ENCODE measurements around the gene ACRV1. TPM values are rescaled to one million over a fixed set of nuclear protein-coding genes. Genes with fewer than 3 reads are reported as not detected.

ACRV1 gene
- total and polyA plus RNA-seq, 2 of the 13 experiments (the other 11 are each of a cell fraction or from before 2014, with no cell fraction given), result not detected

DNA sequence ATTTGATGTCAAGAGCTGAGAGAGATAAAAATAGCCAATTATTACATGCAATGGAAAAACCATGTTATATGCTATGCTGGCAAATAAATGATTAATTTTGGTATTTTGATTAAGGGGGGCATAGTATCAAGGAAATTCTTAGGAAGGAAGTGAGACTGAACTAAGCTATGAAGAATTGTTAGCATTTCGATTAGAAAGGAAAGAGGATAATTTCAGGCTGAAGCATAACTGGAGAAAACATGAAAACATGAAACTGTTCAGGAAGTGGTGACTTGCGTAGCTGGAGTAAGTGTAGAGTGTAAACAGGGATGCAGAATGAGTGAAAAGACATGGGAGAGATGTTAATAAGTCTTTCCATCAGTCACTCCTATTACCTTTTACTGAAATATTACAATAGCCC lies 6.4 kb downstream of the ACRV1 start:
- Histone ChIP-seq H3K27me3 (ENCODE audit: control insufficient read depth in 1 of 2, insufficient read depth in 2 of 2, low read length in 2 of 2) (no peaks in the 10 kb centered on the region), H3K9me3 (ENCODE audit: low read length) (no peaks in the 10 kb centered on the region), H3K9ac (ENCODE audit: insufficient read depth, low read depth, low read length) (no peak overlapping the region), H3K4me3 (replicated peaks in 1 of 3; ENCODE audit: insufficient read depth in 1 of 3, low read depth in 2 of 3, low read length in 3 of 3) (no peak overlapping the region), H2AFZ (ENCODE audit: low read length) (no peak overlapping the region), H3K79me2 (ENCODE audit: insufficient read depth, low read length) (no peaks in the 10 kb centered on the region), H3K4me2 (ENCODE audit: low read depth, low read length) (no peak overlapping the region), H4K20me1 (ENCODE audit: insufficient read depth, low read length) (no peaks in the 10 kb centered on the region), H3K27ac (ENCODE audit: extremely low read length, insufficient read depth, low read length) (no peak overlapping the region), H3K36me3 (replicated peaks in 1 of 2; ENCODE audit: control insufficient read depth in 1 of 2, insufficient read depth in 2 of 2, low read length in 2 of 2) (peaks cover 3 to 18% of the 10 kb centered on the region in 2 experiments; a peak in 4 of 5 replicates), H3K4me1 (ENCODE audit: insufficient read depth, low read length) (no peaks in the 10 kb centered on the region)
- CTCF ChIA-PET (ENCODE audit: low intra/inter-chr PET ratio, low total read pairs), result no interaction called here
- intact Hi-C loops (cut with micrococcal nuclease; ENCODE audit: unreplicated experiment) (no loop called here), in situ Hi-C loops (cut with HindIII; ENCODE audit: extremely low pct_ligation_motif_present, low pct_unique_long_range_greater_than_20kb) (no loop called here)
- no TSS peak for BruUV-seq (replicated peaks)
- ATAC-seq (no peak), FAIRE-seq (no peak), DNase-seq (ENCODE audit: low spot score) (no peak)
- 92% methylated on average over 2 of the region's 2 CpGs for WGBS (ENCODE audit: low lambda C conversion rate)
- POLR2A ChIA-PET, result no interaction called here
- no peak for TF ChIP-seq DMAP1 (CRISPR knock-in tag; IDR thresholded peaks at IDR 0.05)
- TF ChIP-seq BHLHE40 (IDR thresholded peaks at IDR 0.05; ENCODE audit: low read length), result no peak
- TF ChIP-seq TCF12 (IDR thresholded peaks at IDR 0.05), result no peak
- TF ChIP-seq TCF12 (CRISPR knock-in tag; IDR thresholded peaks at IDR 0.05), result no peak
- TF ChIP-seq GPN1 (CRISPR knock-in tag; IDR thresholded peaks at IDR 0.05; ENCODE audit: borderline replicate concordance), result no peak
- TF ChIP-seq, protein P1, sequence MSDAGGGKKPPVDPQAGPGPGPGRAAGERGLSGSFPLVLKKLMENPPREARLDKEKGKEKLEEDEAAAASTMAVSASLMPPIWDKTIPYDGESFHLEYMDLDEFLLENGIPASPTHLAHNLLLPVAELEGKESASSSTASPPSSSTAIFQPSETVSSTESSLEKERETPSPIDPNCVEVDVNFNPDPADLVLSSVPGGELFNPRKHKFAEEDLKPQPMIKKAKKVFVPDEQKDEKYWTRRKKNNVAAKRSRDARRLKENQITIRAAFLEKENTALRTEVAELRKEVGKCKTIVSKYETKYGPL (CRISPR knock-in tag; IDR thresholded peaks at IDR 0.05), result no peak
- TF ChIP-seq, protein P2, sequence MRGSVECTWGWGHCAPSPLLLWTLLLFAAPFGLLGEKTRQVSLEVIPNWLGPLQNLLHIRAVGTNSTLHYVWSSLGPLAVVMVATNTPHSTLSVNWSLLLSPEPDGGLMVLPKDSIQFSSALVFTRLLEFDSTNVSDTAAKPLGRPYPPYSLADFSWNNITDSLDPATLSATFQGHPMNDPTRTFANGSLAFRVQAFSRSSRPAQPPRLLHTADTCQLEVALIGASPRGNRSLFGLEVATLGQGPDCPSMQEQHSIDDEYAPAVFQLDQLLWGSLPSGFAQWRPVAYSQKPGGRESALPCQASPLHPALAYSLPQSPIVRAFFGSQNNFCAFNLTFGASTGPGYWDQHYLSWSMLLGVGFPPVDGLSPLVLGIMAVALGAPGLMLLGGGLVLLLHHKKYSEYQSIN (CRISPR knock-in tag; IDR thresholded peaks at IDR 0.05; ENCODE audit: borderline replicate concordance), result no peak
- TF ChIP-seq, protein P3, sequence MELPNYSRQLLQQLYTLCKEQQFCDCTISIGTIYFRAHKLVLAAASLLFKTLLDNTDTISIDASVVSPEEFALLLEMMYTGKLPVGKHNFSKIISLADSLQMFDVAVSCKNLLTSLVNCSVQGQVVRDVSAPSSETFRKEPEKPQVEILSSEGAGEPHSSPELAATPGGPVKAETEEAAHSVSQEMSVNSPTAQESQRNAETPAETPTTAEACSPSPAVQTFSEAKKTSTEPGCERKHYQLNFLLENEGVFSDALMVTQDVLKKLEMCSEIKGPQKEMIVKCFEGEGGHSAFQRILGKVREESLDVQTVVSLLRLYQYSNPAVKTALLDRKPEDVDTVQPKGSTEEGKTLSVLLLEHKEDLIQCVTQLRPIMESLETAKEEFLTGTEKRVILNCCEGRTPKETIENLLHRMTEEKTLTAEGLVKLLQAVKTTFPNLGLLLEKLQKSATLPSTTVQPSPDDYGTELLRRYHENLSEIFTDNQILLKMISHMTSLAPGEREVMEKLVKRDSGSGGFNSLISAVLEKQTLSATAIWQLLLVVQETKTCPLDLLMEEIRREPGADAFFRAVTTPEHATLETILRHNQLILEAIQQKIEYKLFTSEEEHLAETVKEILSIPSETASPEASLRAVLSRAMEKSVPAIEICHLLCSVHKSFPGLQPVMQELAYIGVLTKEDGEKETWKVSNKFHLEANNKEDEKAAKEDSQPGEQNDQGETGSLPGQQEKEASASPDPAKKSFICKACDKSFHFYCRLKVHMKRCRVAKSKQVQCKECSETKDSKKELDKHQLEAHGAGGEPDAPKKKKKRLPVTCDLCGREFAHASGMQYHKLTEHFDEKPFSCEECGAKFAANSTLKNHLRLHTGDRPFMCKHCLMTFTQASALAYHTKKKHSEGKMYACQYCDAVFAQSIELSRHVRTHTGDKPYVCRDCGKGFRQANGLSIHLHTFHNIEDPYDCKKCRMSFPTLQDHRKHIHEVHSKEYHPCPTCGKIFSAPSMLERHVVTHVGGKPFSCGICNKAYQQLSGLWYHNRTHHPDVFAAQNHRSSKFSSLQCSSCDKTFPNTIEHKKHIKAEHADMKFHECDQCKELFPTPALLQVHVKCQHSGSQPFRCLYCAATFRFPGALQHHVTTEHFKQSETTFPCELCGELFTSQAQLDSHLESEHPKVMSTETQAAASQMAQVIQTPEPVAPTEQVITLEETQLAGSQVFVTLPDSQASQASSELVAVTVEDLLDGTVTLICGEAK (IDR thresholded peaks at IDR 0.05), result no peak
- TF ChIP-seq, protein P3 (CRISPR knock-in tag; IDR thresholded peaks at IDR 0.05), result no peak
- TF ChIP-seq ZNF274 (CRISPR knock-in tag; IDR thresholded peaks at IDR 0.05), result no peak
- TF ChIP-seq, protein P4, sequence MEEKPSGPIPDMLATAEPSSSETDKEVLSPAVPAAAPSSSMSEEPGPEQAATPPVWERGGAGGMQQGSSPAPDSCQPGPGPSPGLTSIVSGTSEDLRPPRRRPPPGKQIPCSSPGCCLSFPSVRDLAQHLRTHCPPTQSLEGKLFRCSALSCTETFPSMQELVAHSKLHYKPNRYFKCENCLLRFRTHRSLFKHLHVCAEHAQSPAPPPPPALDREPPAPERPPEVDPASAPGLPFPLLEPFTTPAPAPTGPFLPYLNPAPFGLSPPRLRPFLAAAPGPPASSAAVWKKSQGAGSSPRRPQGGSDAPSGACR (CRISPR knock-in tag; IDR thresholded peaks at IDR 0.05), result no peak
- TF ChIP-seq, protein P5, sequence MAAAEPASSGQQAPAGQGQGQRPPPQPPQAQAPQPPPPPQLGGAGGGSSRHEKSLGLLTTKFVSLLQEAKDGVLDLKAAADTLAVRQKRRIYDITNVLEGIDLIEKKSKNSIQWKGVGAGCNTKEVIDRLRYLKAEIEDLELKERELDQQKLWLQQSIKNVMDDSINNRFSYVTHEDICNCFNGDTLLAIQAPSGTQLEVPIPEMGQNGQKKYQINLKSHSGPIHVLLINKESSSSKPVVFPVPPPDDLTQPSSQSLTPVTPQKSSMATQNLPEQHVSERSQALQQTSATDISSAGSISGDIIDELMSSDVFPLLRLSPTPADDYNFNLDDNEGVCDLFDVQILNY (CRISPR knock-in tag; conservative IDR thresholded peaks at IDR 0.05), result no peak
- TF ChIP-seq ZNF564 (CRISPR knock-in tag; IDR thresholded peaks at IDR 0.05), result no peak
- TF ChIP-seq SNAI1 (CRISPR knock-in tag; IDR thresholded peaks at IDR 0.05; ENCODE audit: borderline replicate concordance), result no peak

All from HepG2 (cell line).